GM19397 (cell line): ENCODE results near the gene RASGRP3.
A peak's percentile ranks its signal among the peaks of the same experiment; 100 is the strongest.

Experiments
- ATAC-seq: cut with Tn5 transposase; IDR thresholded peaks from one replicate; pipeline ENCODE4 v1.9.1; 2021; ENCODE audit warnings: mild to moderate bottlenecking, moderate library complexity; ENCODE audit not compliant: unreplicated experiment

RASGRP3 gene

DNA sequence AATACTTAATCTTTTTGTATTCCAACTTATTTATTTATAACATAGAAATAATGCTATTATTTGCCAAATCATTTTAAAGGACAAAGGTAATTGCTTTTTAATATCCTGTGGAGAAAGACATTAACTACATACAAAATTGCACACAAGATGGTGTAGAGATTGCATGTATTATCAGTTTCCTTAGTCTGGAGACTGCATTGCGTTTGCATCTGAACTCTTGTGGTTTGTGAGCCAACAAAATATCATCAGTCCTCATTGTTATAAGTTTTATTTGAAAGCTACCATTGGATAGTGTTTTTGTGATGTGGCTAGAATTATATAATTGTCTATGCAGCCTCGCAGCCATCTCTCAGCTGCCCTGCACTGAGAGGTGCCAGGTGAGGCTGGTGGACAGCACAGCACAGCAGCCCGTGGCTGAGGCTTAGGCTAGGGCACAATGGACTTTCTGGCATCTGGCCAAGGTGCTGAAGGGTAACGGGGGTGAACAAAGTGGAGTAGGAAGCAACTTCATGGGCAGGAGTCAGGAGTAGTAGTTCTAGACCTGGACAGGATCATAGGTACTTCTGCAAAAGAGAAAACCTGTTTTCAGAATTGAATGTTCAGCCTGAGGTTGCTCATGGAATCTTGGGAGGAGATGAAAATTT is 15.1 kb downstream of the RASGRP3 start:
- ATAC-seq: no peak

DNA sequence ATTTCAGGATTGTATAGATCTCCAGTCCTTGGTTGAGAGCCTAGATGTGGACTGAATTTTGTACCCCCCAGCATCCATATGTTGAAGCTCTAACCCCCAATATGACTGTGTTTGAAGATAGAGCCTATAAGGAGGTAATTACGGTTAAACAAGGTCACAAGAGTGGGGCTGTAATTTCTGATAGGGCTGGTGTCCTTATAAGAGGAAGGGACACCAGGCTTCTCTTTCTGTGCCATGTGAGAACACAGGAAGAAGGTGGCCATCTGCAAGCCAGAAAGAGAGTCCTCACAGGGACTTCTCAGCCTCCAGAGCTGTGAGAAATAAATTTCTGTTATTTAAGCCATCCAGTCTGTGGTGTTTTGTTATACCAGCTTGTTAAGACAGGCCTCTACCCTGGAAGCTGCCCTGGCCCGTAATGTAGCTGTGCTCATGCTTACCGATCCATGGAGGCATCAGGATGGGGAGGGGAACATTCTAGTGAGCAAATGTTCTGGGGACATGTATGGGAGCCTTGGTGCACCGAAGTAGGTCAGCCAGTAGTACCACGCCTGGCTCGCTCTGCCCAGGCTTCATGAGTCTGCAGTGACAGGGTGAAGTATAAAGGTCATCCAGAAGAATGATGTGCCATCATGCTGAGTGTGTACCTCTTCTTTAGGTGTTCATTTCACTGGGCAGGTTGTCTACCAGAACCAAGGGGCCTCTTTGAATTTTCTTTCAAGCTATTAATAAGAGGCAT is 16.1 kb downstream of the RASGRP3 start:
- ATAC-seq: no peak

DNA sequence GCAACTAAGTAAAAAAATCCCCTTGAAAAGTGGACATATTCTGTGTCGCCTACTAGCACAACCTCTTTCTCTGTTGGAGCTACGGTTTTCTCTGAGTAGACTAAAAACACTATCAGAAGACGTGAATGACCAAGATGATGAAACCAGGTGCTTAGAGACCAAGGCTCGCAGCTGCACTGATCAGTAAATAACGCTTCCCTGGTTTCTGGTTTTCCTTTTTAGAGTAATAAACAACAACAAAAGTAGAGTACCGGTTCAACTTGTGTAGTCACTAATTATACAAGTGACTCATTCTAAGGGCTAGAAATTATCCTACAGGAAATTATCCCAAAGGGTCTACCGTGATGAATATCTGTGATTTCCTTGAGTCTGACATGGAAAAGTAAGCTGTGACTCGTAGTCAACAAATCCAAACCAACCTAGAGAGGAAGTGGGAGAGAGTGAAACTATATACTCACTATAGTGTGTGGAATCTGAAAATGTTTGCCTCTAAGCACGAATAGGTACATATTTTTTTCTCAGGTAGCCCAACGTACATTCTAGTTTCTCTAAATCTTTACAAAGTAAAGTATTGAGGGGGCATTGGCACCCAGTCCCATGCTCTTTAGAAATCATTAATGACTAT is 17.8 kb downstream of the RASGRP3 start:
- ATAC-seq: peak; percentile 56

DNA sequence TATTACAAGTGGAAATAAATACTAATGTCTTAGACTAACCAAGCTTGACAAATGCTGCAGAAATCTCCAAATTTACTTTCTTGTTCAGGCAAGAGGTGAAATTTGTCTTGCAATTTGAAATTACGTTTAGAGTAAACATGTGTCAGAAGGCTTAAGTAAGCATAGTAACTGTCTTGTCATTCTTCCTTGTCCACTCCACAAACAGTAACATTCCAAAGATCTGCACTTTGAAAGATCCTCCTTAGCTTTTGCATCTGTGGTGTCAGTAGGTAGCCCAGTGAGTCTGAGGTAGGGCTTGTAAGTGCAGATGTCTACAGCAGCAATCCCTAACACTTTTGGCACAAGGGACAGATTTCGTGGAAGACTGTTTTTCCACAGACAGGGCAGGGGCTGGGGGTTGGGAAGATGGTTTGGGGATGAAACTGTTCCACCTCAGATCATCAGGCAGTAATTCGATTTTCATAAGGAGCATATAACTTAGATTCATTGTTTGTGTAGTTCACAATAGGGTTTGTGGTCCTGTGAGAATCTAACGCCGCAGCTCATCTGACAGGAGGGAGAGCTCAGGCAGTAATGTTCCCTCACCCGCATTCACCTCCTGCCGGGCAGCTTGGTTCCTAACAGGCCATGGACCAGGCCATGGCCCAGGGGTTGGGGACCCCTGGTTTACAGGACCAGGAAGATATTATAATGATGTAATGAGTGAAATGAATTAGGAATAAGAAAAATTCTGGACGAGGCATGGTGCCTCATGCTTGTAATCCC is 18.6 kb downstream of the RASGRP3 start:
- ATAC-seq: no peak

DNA sequence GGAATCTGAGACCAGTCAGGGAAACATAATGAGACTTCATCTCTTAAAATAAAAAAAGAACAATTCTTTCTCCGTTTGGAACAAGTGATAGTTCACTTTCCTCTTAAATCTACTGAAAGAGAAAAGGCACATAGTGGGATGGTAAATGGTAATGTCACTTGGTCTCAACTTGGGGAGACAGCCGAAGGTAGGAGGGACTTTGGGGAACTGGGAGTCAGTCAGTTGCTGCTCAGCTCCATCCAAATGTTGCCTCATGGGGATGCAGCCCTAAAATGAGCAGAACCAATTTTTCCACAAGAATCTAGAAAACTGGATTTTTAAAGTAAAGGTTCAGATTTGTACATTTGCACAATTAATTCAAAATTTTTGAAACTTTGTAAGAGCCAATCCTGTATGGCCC is 19.2 kb downstream of the RASGRP3 start:
- no peak for ATAC-seq

DNA sequence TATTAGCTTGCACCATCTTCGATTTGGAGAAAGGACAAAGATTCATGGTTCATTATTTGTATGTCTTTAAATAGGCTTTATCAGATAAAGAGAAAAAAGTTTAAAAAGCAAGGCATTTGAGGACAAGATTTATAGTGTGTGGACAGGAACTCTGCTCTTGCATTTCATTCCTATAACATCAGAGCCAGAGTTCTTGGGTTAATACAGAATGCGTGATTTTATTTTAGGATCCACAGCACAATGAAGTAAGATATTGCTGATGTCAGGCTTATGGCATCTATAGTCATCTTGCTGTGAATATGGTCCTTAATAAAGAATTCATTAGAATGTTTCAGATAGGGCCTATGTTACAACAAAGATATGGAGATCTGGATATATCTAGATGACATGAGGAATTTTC is 19.7 kb downstream of the RASGRP3 start:
- ATAC-seq: no peak

DNA sequence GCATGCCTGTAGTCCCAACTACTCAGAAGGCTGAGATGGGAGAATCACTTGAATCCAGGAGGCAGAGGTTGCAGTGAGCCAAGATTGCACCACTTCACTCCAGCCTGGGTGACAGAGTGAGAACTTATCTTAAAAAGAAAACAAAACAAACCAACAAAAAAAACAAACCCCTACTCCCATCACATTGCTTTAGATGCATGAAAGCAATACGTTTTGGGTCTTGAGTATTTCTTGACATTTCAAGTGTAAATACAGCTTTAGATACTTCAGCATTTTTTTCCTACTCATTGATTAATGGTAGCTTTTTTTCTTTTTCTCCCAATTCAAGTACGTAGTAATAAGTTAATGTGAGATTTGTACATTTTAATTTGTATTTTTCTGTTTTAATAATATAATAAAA is 20.3 kb downstream of the RASGRP3 start:
- ATAC-seq: no peak

DNA sequence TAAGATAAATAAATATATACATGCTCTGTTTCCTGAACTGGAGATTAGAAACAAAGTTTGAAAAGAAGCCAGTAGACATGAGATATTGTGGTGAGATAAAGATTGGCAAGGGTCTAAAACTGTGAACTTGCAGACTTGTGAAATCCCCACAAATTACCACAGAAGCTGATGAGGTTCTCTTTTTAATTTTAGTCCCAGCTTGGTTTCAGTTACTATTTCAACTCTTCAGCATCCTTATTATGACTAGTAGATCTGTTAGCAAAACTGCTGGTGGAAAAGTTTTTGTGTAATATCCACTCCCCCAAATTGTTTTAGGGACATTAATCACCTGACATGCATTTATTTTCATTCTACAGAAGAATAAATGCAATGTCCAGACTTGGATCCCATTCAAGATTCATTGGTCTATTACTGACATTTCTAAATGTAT is 20.8 kb downstream of the RASGRP3 start:
- ATAC-seq: peak; percentile 45

DNA sequence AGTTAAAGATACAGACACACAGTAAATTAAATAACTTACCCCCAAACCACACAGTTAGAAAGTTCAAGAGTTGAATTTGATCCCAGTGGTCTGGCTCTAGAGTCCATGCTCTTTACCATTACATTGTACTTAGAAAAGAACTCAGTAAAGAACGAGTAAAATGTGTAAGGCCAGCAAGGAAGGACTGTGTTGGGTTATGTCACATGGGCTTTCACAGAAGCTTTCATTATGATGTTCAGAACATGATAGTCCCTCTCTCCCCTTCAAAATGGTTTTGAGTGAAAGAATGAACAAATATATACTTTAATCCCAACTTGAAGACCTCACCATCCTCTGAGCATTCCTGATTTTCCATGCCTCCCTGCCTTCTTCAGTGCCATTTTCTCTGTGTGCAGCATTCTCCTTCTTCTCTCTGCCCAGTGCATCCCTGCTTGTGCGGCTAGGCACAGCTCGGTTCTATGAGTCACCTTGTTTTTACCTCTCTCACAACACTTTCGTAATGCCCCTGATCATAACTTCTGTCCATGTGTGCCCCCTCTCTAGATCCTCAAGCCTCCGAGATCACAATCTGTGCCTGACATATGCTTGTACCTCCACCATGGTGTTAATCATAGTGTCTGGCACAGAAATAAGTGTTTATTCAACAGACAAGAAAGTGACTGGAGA is 22.0 kb downstream of the RASGRP3 start:
- peak; percentile 27 for ATAC-seq

DNA sequence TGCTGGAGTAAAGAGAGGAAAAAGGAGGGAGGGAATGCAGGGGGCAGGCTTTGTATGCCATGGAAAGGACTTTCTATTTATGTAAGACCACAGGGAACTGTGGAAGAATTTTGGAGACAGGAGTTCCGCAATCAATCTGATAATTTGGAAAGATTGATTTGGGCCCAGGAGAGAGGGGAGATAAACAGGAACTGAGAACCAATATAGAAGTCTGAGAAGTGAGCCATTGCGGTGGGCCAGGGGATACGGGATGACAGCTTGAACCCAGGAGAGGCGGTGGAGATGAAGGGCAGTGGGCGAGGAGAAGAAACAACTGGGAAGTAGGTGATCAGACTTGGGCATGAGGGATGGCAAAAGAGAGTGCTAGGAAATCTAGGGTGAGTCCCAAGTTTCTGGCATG is 23.7 kb downstream of the RASGRP3 start:
- ATAC-seq: no peak

DNA sequence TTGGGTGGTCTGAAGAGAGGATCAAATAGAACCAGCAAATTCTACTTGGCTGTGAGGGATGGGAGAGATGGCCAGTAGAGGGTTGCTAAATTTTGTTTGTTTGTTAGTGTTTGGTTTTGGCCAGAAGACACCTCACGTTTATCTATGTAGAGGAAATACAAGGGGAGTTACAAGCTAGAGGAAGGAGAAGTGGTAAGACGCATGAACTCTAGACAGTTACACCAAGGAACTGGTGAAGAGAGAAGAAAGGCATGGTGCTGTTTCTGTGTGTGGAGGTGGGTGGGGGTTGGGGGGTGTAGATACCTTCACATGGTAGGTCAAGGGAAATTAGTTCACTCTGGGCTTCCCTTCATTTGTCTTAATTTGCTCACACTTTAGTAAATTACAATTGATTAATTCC is 25.6 kb downstream of the RASGRP3 start:
- ATAC-seq: no peak

DNA sequence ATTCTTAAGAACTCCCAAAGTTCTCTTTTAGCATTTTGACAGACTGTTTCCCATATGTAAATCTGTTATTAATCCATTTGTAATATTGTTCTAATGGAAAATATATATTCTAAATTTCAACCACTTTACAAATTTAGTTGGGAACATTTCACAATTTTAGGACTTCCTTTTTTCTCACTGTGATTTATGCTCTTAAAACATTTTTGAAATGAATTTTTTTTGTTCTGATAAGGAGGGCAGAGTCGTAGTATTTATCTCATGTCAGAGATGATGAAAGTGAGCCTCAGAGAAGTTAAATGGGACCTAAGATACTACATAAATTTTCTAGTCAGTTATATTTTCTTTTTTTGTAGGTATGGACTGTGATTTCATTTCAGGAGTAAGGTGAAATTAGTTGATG is 26.6 kb downstream of the RASGRP3 start:
- ATAC-seq: no peak

DNA sequence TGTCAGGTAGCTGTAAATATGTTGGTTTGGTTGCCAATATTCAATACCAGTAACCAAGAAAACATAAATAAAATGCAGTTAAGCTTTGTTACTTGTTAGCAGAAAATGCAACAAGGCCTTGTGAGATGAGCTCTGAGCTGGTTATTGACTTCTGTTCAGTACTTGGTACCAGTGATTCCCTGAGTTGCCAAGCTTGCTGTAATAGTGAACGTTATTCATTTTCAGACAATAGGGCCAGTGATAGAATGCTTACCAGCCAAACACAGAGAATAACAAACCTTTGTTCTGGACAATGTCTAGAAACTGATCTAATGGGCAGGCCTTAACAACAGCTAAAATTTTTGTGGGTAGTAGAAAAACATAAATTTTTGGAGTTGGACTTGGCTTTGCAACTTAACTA is 29.5 kb downstream of the RASGRP3 start:
- ATAC-seq: no peak

DNA sequence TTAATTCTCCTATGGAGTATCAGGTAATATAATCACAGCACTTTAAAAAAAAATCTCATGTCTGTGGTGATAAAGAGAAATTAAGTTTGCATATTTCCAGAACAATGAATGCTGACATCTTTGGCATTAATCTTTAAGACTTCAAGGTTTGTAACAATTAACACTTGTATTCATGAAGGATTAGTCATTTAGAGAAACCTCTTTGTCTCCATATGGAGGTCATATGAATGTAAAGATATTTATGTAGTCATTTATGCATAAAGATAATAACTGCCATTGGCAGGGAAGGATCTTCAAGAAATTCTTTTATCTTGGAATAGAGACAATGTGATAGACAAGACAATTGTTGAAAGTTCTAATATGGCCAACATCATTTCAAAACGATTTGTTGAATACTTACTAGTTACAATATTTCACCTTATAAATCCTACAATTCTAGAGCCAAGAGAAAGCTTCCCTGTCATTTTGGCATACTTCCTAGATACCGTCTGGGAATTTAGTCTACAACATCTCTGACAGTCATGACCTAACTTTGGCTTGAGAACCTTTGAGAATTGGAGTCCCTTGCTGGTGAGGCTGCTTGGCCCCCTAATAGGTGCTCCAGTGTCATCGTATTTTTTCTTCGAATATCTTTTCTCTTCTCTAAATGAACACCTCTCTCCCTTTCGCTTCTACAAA is 33.6 kb downstream of the RASGRP3 start:
- no peak for ATAC-seq

DNA sequence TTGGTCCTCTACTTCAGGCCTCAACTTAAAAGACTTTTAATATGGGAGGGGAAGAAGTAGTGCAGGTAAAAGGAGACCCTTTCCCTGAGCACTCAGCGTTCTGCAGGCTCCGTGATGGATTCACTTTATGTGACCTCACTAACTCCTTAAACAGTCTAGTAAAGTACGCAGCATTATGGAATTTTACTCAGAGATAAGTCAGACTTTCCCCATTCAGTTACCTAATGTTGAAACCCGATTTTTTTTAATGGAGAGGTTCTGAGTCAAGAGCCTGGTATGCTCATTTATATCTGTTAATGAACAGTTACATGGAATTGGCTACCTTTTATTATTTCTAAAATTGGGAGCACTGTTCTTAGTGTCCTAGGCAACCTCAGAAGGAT is 34.1 kb downstream of the RASGRP3 start:
- no peak for ATAC-seq

DNA sequence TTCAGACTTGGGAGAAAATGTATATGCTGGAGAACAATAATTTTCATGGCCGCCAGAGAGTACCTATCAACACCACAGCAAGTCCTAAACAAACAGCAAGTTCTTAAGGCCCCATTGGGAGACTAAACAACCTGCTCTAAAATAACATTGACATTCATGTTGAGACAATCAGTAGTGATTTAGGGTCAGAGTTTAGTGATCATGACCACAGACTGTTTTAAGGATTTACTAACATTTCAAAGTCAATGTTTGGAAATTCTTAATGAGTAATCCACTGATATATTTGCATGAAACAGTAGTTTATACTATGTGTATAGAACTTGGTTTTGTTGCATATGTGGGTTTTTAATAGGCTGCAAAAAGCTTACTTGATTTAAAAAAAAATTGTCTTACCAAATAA is 34.7 kb downstream of the RASGRP3 start:
- ATAC-seq: no peak

DNA sequence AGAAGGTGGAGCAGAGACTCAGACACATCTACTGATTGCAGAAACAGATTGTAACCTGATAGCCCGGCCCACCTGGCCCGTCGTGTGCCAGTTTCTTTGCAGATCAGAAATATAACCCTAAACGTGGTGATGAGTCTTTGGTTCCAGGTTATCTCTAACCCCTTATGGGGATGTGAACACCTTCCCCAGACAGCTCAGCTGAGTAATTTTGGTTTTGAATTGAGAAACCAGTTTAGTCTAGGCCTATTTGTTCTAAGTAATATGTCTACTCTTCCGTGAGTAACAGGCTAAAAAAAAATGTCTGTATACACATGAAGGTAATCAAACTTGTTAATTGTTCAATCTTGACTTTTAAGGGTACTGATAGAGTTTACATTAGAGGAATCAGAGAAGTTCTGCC is 35.7 kb downstream of the RASGRP3 start:
- ATAC-seq: no peak

DNA sequence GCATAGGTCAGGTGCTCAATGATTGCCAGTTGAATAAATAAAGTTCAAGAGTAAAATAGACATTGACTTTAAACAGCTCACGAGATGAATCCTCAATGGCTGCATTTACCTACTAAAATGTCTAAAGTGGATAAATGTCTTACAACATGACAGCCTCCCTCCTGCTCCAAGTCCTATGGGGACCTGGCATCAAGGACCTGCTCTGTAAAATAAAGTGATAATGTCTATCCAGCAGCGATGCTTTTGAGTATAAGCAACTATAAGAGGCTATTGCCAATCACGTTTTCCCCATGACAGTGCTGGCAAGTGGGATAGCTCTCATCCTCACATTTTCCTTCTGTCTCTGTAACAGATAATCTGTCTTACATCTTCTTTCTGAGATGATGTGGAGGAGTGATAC is 37.0 kb downstream of the RASGRP3 start:
- no peak for ATAC-seq

DNA sequence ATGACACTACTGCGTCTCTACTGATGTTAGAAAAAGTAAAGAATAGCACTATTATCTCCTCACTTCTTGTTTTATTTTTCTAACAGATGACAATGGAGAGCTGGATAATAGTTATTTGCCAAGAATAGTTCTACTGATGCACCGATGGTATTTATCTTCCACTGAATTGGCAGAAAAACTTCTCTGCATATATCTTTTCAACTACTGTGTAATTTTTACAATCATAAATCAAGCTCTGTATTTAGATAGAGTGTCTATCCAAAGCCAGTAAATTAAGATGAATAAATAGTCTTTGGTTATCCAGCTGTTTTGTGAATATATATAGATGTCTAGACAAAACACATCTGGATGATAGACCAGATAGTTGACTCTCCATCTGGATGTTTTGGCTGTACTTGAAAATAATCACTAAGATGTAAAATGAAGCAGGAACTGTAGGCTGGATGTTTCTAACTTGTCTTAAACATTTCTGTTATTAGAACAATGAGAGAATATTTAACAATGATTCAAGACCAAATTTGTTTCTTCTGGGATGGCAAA is 40.1 kb downstream of the RASGRP3 start:
- no peak for ATAC-seq

DNA sequence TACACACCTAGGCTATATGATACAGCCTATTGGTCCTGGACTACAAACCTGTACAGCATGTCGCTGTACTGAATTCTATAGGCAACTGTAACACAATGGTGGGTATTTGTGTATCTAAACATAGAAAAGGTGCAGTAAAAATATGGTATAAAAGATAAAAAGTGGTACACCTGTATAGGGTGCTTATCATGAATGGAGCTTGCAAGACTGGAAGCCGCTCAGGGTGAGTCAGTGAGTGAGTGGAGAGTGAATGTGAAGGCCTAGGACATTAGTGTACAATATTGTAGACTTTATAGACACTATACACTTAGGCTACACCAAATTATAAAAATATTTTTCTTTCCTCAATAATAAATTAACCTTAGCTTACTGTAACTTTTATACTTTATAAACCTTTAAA is 41.8 kb downstream of the RASGRP3 start:
- ATAC-seq: no peak
